Mucosa of descending colon (tissue), 3 donors: ENCODE results near the gene TBC1D1. TPM values are rescaled to one million over a fixed set of nuclear protein-coding genes. Genes with fewer than 3 reads are reported as not detected.
A peak's percentile ranks its signal among the peaks of the same experiment; 100 is the strongest.

ENCODE experiments used
- ATAC-seq: fragments of 200-7000 bp; cut with Tn5 transposase; one replicate; pipeline ENCODE4 v1.9.1; 2020; ENCODE audit warnings: mild to moderate bottlenecking, moderate library complexity
- DNase-seq, 3 donors: peaks; one replicate each; pipeline ENCODE4 v3.0.0-alpha.2; 2020
- H3K36me3 ChIP-seq: fragments of 200-600 bp; one replicate; pipeline ENCODE4 v1.8.0; 2021; ENCODE audit warnings: low read depth, mild to moderate bottlenecking
- H3K4me1 ChIP-seq: fragments of 200-600 bp; one replicate; pipeline ENCODE4 v1.8.0; 2021; ENCODE audit warnings: low read depth, mild to moderate bottlenecking
- H3K4me3 ChIP-seq: fragments of 200-600 bp; one replicate; pipeline ENCODE4 v1.8.0; 2021; ENCODE audit warnings: mild to moderate bottlenecking
- H3K9me3 ChIP-seq: fragments of 200-600 bp; one replicate; pipeline ENCODE4 v1.8.0; 2021; ENCODE audit warnings: mild to moderate bottlenecking
- CTCF ChIP-seq: fragments of 200-600 bp; IDR thresholded peaks from one replicate; pipeline ENCODE4 v1.8.0; 2022; ENCODE audit warnings: antibody characterized with exemption, mild to moderate bottlenecking
- intact Hi-C, 2 donors: fragments of 100-400 bp; cut with DNase I in 1 of 2; cut with micrococcal nuclease in 1 of 2; formaldehyde crosslinking; loops; one replicate each; pipeline versions ENCODE4 v1.11.0 to v1.11.1; 2022; cut with DNase I, micrococcal nuclease
- total RNA-seq, 3 donors: library from RNA; stranded (reverse); fragmentation: NEBNext Ultra II Directional in 2 of 3; extraction: Animal tissue kit (Norgen Biotek cat#: 25700) in 2 of 3; gene quantifications; one replicate each; pipeline versions ENCODE4 v1.2.1 to v1.2.4, GENCODE V29; 2021 to 2023
- donor health status: DM: no; HTN: no; CAD: no; lungs with moderate emphysema.
- donor health status: DM: no; HTN: no; CAD: no.
- donor health status: DM: no; HTN: yes; CAD: no.

The TBC1D1 gene
- total RNA-seq, 3 donors from 2014 or later = 50.2 to 249 (median 71.6) TPM

- Histone ChIP-seq H3K4me1 (no peaks in the 10 kb centered on the region), H3K4me3 (no peak overlapping the region), H3K9me3 (no peaks in the 10 kb centered on the region), H3K36me3 (no peaks in the 10 kb centered on the region)
- no peak for DNase-seq
- intact Hi-C loops = no loop called here
- TF ChIP-seq CTCF = no peak
- ATAC-seq = no peak
Observed at GRCh38 chr4:38144031-38144430, 253.1 kb downstream of the TBC1D1 start.

- ATAC-seq (no peak), DNase-seq (no peak)
- Histone ChIP-seq H3K4me1 (no peaks in the 10 kb centered on the region), H3K36me3 (no peaks in the 10 kb centered on the region), H3K4me3 (no peak overlapping the region), H3K9me3 (no peaks in the 10 kb centered on the region)
- no peak for TF ChIP-seq CTCF
- intact Hi-C loops = no loop called here
Observed at GRCh38 chr4:38145033-38145678, 254.3 kb downstream of the TBC1D1 start.

- Histone ChIP-seq H3K4me3 (no peak overlapping the region), H3K36me3 (no peaks in the 10 kb centered on the region), H3K9me3 (no peaks in the 10 kb centered on the region), H3K4me1 (no peaks in the 10 kb centered on the region)
- no peak for TF ChIP-seq CTCF
- DNase-seq (no peak), ATAC-seq (peak; percentile 67)
- intact Hi-C loops = no loop called here
Observed at GRCh38 chr4:38145741-38146140, 254.9 kb downstream of the TBC1D1 start.

- no peak overlapping the region for H3K4me3 ChIP-seq
- no peak for TF ChIP-seq CTCF
- ATAC-seq (peak; percentile 25), DNase-seq (no peak)
- no peaks in the 10 kb centered on the region for H3K4me1 ChIP-seq
- no peaks in the 10 kb centered on the region for H3K36me3 ChIP-seq
- no peaks in the 10 kb centered on the region for H3K9me3 ChIP-seq
- intact Hi-C loops = no loop called here
Observed at GRCh38 chr4:38146383-38146782, 255.5 kb downstream of the TBC1D1 start.

- Histone ChIP-seq H3K4me3 (no peak overlapping the region), H3K36me3 (no peaks in the 10 kb centered on the region), H3K9me3 (no peaks in the 10 kb centered on the region), H3K4me1 (peaks cover 12% of the 10 kb centered on the region)
- no peak for ATAC-seq
- intact Hi-C loops = no loop called here
- TF ChIP-seq CTCF = no peak
- DNase-seq = no peak
Observed at GRCh38 chr4:38149472-38149996, 258.6 kb downstream of the TBC1D1 start.
